Prostate gland (tissue), 2 donors: ENCODE measurements around the gene TUSC2. TPM values are rescaled to one million over a fixed set of nuclear protein-coding genes. Genes with fewer than 3 reads are reported as not detected.

Experiments
- DNase-seq: peaks from one replicate; pipeline ENCODE4 v3.0.0-alpha.2; 2019; ENCODE audit warnings: low spot score
- H3K27ac ChIP-seq, 2 donors: fragments of 200-600 bp; sonication (generic); 2 replicates each; pipeline ENCODE4 v1.5.1; 2017 to 2019
- H3K27me3 ChIP-seq: fragments of 200-600 bp; sonication (generic); replicated peaks from 2 replicates; pipeline ENCODE4 v1.5.1; 2019; ENCODE audit not compliant: insufficient read depth
- H3K36me3 ChIP-seq, 2 donors: fragments of 200-600 bp; sonication (generic); 1 replicate in 1 of 2; 2 replicates in 1 of 2; pipeline versions ENCODE4 v1.5.1 to v1.8.1; 2017 to 2019
- H3K4me1 ChIP-seq: fragments of 200-600 bp; sonication (generic); replicated peaks from 2 replicates; pipeline ENCODE4 v1.5.1; 2019
- H3K4me3 ChIP-seq, 2 donors: fragments of 200-600 bp; sonication (generic); 2 replicates each; pipeline ENCODE4 v1.5.1; 2017 to 2019
- H3K9me3 ChIP-seq: fragments of 200-600 bp; sonication (generic); 2 replicates; pipeline ENCODE4 v1.5.1; 2017
- CTCF ChIP-seq, 4 experiments: fragments of 200-600 bp in 2 of 4; fragments of 450-650 bp in 2 of 4; sonication (generic) in 2 of 4; IDR thresholded peaks; 1 replicate in 3 of 4; 2 replicates in 1 of 4; pipeline ENCODE4 v1.5.1; 2016 to 2019; ENCODE audit warnings: antibody characterized with exemption in 4 of 4, mild to moderate bottlenecking in 2 of 4, moderate library complexity in 2 of 4
- POLR2A ChIP-seq: fragments of 450-650 bp; IDR thresholded peaks from one replicate; pipeline ENCODE4 v1.6.1; 2016; ENCODE audit warnings: antibody characterized with exemption, mild to moderate bottlenecking
- POLR2AphosphoS5 ChIP-seq: sonication (generic); formaldehyde crosslinking; IDR thresholded peaks from one replicate; pipeline ENCODE4 v1.6.1; 2017; ENCODE audit warnings: antibody characterized with exemption
- WGBS: methylation state at CpG from one replicate; pipeline ENCODE4 v1.1.5; 2018; 5-methylcytosine and 5-hydroxymethylcytosine counted together
- intact Hi-C: fragments of 100-400 bp; cut with DNase I; formaldehyde crosslinking; loops from one replicate; pipeline ENCODE4 v1.14.2; 2022
- total RNA-seq, 2 donors: library from RNA; depleted of rRNA; stranded (reverse); fragments of >200 nt; gene quantifications; one replicate each; pipeline ENCODE4 v1.1.0, GENCODE V29; 2016

Gene TUSC2
- total RNA-seq, 2 donors from 2014 or later: 31.9 to 121 TPM

- peaks cover 26% of the 10 kb centered on the region for H3K4me1 ChIP-seq
- TF ChIP-seq POLR2A (no peak), POLR2AphosphoS5 (no peak), CTCF (IDR thresholded peaks at IDR 0.05) (no peak)
- H3K4me3 ChIP-seq: no peak overlapping the region
- DNase-seq: no peak
- H3K9me3 ChIP-seq: no peaks in the 10 kb centered on the region
- 82% methylated on average over 5 of the region's 5 CpGs for WGBS
- no peaks in the 10 kb centered on the region for H3K27me3 ChIP-seq
- H3K27ac ChIP-seq: peak overlapping the region in 1 of 2 donors; percentile 95
- no peaks in the 10 kb centered on the region for H3K36me3 ChIP-seq
- intact Hi-C loops: no loop called here
These were observed 10.9 kb upstream of the TUSC2 start for GRCh38 chr3:50338965-50339364.

DNA sequence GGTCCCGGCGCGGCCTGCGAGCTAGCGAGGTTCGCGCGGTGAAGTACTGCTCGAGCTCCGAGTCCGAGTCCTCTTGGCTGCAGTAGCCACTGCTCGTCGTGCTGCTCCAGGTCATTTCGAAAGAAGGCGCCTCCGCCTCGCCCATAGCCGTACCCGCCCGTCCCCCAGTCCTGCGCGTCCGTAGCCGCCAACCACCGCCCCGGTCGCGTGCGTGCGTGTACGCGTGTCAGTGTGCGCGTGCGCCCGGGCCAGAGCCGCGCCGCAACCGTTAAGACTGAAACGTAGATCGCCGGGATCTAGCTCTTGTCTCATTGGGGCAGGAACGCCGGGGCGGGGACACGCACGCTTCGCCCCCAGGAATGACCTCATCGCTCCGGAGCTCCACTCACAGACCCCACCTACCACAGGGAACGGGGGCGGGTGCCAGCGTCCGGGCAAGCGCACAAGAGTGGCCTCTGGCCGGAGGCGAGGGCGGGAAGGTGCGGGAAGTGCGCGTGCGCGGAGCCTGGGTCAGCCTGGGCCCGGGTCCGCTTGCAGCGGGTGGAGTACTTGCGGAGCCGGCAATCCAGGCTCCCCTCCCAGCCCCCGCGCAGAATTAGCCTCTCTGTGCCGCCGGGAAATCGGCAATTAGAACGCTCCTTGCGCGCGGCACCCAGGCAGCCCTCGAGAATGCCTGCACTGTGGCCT, 9.3 kb upstream of the TUSC2 start:
- under 1% methylated on average over 76 of the region's 79 CpGs for WGBS
- peak overlapping the region; percentile 93 to 95 for H3K27ac ChIP-seq
- no peaks in the 10 kb centered on the region for H3K27me3 ChIP-seq
- DNase-seq: peak; percentile 99
- intact Hi-C loops: no loop called here
- peak overlapping the region; percentile 64 to 78 for H3K4me3 ChIP-seq
- H3K4me1 ChIP-seq: peaks cover 34% of the 10 kb centered on the region
- TF ChIP-seq CTCF (IDR thresholded peaks at IDR 0.05) (no peak), POLR2AphosphoS5 (peak; percentile 98), POLR2A (peak; percentile 97)
- no peaks in the 10 kb centered on the region for H3K9me3 ChIP-seq
- H3K36me3 ChIP-seq: no peaks in the 10 kb centered on the region

DNA sequence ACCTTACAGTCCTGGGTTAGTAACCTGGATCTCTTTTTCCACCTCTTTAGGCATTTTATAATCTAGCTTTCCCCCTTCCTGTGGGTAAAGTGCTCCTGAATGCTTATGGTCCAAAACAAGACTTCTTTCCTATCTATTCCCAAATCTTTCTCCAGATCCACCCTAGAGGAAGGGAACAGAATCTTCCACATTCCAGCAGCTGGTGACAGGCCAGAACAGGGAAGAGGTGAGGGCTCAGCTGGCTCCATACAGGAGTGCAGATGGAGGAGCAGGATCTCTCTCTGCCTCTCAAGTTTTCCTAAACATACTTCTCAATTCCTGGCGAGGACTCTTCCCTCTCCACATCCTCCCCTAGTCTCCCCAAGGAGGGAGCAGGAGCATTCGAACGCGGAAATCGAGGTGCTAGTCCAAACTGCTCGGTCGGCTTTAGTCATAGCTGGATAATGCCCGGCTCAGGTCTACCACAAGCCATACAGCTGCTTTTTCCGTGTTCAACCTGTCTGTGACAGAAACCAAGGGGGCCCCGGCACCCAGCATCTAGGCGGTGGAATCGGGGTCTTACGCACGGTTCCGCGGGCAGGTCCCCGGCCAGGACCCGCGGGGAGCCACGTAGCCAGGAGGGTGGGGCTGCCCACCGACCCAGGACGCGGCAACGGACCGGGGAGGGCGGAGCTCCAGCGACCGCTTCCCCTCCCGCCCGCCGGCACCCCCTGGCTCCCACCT, 8.6 kb upstream of the TUSC2 start:
- intact Hi-C loops: no loop called here
- TF ChIP-seq CTCF (IDR thresholded peaks at IDR 0.05): peak in 2 of 4 experiments; percentile 13 to 14
- TF ChIP-seq POLR2AphosphoS5: peak; percentile 17
- TF ChIP-seq POLR2A: no peak
- Histone ChIP-seq H3K4me1 (peaks cover 34% of the 10 kb centered on the region), H3K27ac (peak overlapping the region; percentile 93 to 95), H3K36me3 (peaks cover 0 to 3% of the 10 kb centered on the region in 2 donors), H3K4me3 (peak overlapping the region; percentile 64 to 78), H3K27me3 (no peaks in the 10 kb centered on the region), H3K9me3 (no peaks in the 10 kb centered on the region)
- no peak for DNase-seq
- 0% methylated on average over 20 of the region's 31 CpGs for WGBS

- DNase-seq: peak; percentile 77
- H3K9me3 ChIP-seq: no peaks in the 10 kb centered on the region
- no peaks in the 10 kb centered on the region for H3K27me3 ChIP-seq
- peaks cover 34% of the 10 kb centered on the region for H3K4me1 ChIP-seq
- H3K36me3 ChIP-seq: peaks cover 8 to 13% of the 10 kb centered on the region in 2 donors
- H3K27ac ChIP-seq: peak overlapping the region; percentile 93 to 95
- intact Hi-C loops: no loop called here
- H3K4me3 ChIP-seq: no peak overlapping the region
- WGBS: 56% methylated on average over 5 of the region's 5 CpGs
- TF ChIP-seq CTCF (IDR thresholded peaks at IDR 0.05) (no peak), POLR2AphosphoS5 (peak; percentile 74)
These were observed 6.5 kb upstream of the TUSC2 start for GRCh38 chr3:50334339-50335075.
